Stimulated activated naive CD8-positive, alpha-beta T cell treated with anti-CD3 and anti-CD28 coated beads, Interleukin-15, amount 100 ng/mL, for 72 hours (primary cell): Measurements from ENCODE around the gene EXOSC5.

Experiments used
- ATAC-seq: fragments of 150-1000 bp; cut with Tn5 transposase; 2 replicates; pipeline ENCODE4 v1.10.0; 2021; ENCODE audit warnings: mild to moderate bottlenecking, moderate library complexity
- DNase-seq, 2 donors: peaks; one replicate each; pipeline ENCODE4 v3.0.0; 2021 to 2022
- H3K27ac Mint-ChIP-seq, 2 donors: one replicate each; pipeline ENCODE4 v1.8.0; 2022; ENCODE audit warnings: mild to moderate bottlenecking in 2 of 2, mixed read lengths in 2 of 2, moderate library complexity in 2 of 2
- H3K27me3 Mint-ChIP-seq: one replicate; pipeline ENCODE4 v1.8.0; 2022; ENCODE audit warnings: mixed read lengths
- H3K4me1 Mint-ChIP-seq: one replicate; pipeline ENCODE4 v1.8.0; 2022; ENCODE audit warnings: mild to moderate bottlenecking, mixed read lengths
- H3K4me3 Mint-ChIP-seq, 2 donors: one replicate each; pipeline ENCODE4 v1.8.0; 2022; ENCODE audit warnings: mild to moderate bottlenecking in 2 of 2, mixed read lengths in 2 of 2, moderate library complexity in 1 of 2
- H3K9me3 Mint-ChIP-seq, 2 donors: one replicate each; pipeline ENCODE4 v1.8.0; 2022; ENCODE audit warnings: mixed read lengths in 2 of 2

The EXOSC5 gene

DNA sequence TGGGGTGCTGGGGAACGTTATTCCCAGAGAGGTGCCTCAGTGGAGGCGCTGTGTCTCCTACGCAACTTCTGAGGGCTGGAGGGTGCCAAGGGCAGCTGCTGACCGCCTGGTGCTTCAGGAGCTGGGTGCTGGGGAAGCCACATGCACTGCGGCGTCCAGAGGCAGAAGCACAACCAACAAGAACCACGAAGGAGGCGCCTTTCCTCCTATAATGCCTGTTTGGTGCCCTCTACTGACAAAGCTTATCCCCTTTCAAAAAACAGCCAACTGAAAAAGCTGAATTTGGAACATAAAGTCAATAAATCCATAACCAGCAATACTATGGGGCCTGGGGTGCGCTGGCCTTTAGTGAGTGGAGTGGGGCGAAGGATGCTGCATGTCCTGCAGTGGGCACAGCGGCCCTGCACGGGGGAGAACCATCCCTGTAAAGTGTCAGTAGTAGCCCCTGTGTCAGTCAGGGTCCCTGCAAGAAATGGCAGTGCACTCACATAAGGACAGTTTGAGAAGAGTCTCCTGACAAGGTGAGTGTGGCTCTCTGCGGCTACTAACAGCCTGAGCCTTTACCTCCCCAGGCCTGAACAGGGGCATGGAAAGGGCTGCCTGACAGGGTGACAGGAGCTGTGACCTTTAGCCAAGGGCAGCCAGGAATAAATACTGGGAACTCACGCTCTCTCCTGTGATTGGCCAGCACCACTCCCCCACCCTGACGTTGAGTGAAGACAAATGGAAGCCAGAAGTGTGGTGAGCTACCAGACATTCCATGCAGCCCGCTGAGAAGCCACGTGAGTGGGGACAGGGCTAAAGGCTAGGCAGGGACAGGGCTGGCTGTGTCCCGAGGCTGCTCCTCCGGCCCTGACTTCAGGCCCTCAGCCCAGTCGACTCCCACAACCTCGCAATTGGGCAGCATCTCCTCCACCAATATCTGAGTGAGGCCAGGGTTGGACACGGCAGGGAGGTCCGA is 34.5 kb upstream of the EXOSC5 start:
- no peak for ATAC-seq
- H3K27ac Mint-ChIP-seq: peak overlapping the region in 1 of 2 donors; percentile 13

GRCh38 chr19:41430922-41431321 is 33.8 kb upstream of the EXOSC5 start:
- Mint-ChIP-seq H3K27ac (no peak overlapping the region), H3K4me1 (peaks cover 37% of the 10 kb centered on the region), H3K4me3 (no peak overlapping the region), H3K27me3 (no peaks in the 10 kb centered on the region), H3K9me3 (no peaks in the 10 kb centered on the region)
- no peak for ATAC-seq
- no peak for DNase-seq

More for the DNA sequence above, 34.5 kb upstream of the EXOSC5 start:
- Mint-ChIP-seq H3K27me3 (no peaks in the 10 kb centered on the region), H3K4me3 (no peak overlapping the region), H3K9me3 (no peaks in the 10 kb centered on the region), H3K4me1 (peaks cover 32% of the 10 kb centered on the region)
- no peak for DNase-seq

DNA sequence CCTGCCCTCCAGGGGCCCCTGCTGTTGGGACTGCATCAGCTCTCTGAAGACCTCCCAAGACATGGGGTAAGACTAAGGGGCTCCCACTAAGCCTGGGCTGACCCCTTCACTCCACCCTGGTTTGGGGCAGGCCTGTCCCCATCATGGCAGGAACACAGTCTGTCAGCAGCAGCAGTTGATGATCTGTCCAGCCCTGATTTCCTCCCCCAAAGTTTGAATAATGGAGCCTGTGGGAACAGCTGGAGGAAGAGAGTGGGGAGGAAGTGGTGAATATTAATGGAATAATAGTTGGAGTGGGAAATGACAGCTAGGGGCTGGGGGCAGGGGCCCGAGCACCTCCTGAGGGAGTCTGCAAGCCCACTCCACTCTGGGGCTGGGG is 31.3 kb upstream of the EXOSC5 start:
- H3K4me1 Mint-ChIP-seq: peaks cover 37% of the 10 kb centered on the region
- DNase-seq (no peak), ATAC-seq (no peak)
- H3K27me3 Mint-ChIP-seq: no peaks in the 10 kb centered on the region
- no peaks in the 10 kb centered on the region for H3K9me3 Mint-ChIP-seq
- H3K27ac Mint-ChIP-seq: peak overlapping the region; percentile 1 to 88
- H3K4me3 Mint-ChIP-seq: peak overlapping the region; percentile 27 to 45

- DNase-seq (peak in 1 of 2 donors; percentile 32), ATAC-seq (peak; percentile 47)
- peak overlapping the region; percentile 76 to 83 for H3K4me3 Mint-ChIP-seq
- peaks cover 37% of the 10 kb centered on the region for H3K4me1 Mint-ChIP-seq
- no peaks in the 10 kb centered on the region for H3K27me3 Mint-ChIP-seq
- peak overlapping the region; percentile 88 to 98 for H3K27ac Mint-ChIP-seq
- H3K9me3 Mint-ChIP-seq: no peaks in the 10 kb centered on the region
Measured at GRCh38 chr19:41427647-41428480, 30.7 kb upstream of the EXOSC5 start.

- H3K4me1 Mint-ChIP-seq: peaks cover 37% of the 10 kb centered on the region
- H3K27me3 Mint-ChIP-seq: no peaks in the 10 kb centered on the region
- ATAC-seq: peak; percentile 75
- H3K4me3 Mint-ChIP-seq: peak within 1 kb of the TSS; percentile 76 to 83
- DNase-seq: peak; percentile 21 to 38
- H3K27ac Mint-ChIP-seq: peak within 1 kb of the TSS; percentile 79 to 98
- H3K9me3 Mint-ChIP-seq: no peaks in the 10 kb centered on the region
Measured at GRCh38 chr19:41426952-41427646, 29.9 kb upstream of the EXOSC5 start, which contains the start of gene B3GNT8. B3GNT8 (minus strand) TSS chr19:41427374; CDS start chr19:41426778, 596 bp downstream.

DNA sequence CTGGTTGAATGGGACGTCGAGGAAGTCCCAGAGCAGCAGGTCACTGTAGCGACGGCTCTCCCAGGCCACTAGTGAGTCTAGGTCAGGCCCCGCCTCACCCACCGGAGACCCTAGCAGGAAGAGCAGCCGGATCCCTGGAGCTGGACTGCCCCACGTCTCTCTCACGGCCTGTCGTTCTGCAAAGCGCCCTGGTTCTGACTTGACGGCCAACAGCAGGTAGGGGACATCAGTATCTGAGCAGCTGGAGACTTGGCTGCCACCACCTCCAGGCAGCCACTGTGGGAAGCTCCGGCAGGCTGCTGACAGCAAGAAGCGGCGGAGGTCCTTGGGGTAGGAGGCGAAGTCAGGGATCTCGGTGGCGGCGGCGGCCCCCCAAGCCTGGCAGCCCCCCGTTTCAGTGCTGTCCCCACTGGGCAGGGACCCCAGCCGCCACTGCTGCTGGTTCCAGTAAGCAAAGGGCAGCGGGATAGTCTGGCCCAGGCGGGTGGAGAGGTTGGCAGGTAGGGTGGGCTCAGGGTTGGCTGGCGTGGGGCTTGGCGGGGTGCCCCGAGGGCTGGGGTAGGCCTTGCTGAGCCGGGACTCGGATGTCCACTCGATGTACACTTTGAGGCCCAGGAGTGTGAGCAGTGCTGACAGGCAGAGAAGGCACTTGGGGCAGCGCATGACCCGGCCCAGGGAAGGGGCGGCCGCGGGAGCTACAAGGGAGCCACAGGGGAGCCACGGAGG is 29.1 kb upstream of the EXOSC5 start:
- peak; percentile 4 for ATAC-seq
- H3K9me3 Mint-ChIP-seq: no peaks in the 10 kb centered on the region
- peak overlapping the region in 1 of 2 donors; percentile 98 for H3K27ac Mint-ChIP-seq
- peak overlapping the region; percentile 32 to 83 for H3K4me3 Mint-ChIP-seq
- H3K4me1 Mint-ChIP-seq: peaks cover 34% of the 10 kb centered on the region
- H3K27me3 Mint-ChIP-seq: no peaks in the 10 kb centered on the region
- DNase-seq: no peak

DNA sequence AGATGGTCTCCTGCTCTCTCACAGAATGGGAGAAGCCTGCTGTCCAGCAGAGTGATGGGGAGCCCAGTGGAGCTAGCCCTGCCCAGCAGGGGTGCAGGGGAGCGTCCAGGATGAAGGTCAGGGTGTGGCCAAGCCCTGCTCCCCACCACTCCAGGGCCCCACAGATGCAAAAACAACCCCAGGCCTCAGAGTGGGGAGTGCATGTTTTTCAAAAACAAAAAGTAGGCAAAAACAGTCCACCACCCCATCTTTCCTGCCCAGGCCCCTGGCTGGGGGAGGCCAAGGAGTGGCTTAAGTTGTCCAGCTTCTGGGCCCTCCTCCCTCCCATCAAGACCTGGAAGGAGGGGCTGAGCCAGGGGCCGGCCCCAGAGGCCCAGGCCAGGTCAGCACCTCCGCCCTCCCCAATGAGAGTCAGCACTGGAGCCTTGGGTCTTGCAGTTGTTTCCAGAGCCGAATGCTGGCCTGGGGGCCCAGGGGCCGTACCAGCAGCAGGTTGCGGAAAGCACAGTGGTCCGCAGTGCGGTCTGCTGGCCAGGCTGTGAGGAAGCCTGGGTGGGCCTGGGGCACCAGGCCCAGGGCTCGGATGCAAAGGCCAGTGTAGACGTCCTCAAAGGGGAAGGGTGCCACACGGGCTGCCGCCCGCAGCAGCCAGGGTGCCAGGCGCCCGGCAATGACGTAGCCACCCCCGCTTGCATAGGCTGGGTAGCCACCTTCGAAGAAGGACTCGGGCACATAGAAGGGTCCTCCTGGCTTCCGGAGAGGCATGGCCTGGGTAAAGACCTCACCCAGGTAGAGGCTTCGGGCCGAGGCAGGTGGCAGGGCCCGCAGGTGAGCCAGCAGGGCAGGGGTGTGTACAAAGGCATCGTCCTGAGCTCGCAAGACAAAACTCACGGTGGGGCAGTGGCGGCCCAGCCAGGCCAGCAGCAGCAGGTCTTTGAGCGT is 28.3 kb upstream of the EXOSC5 start:
- H3K4me3 Mint-ChIP-seq: no peak overlapping the region

DNA sequence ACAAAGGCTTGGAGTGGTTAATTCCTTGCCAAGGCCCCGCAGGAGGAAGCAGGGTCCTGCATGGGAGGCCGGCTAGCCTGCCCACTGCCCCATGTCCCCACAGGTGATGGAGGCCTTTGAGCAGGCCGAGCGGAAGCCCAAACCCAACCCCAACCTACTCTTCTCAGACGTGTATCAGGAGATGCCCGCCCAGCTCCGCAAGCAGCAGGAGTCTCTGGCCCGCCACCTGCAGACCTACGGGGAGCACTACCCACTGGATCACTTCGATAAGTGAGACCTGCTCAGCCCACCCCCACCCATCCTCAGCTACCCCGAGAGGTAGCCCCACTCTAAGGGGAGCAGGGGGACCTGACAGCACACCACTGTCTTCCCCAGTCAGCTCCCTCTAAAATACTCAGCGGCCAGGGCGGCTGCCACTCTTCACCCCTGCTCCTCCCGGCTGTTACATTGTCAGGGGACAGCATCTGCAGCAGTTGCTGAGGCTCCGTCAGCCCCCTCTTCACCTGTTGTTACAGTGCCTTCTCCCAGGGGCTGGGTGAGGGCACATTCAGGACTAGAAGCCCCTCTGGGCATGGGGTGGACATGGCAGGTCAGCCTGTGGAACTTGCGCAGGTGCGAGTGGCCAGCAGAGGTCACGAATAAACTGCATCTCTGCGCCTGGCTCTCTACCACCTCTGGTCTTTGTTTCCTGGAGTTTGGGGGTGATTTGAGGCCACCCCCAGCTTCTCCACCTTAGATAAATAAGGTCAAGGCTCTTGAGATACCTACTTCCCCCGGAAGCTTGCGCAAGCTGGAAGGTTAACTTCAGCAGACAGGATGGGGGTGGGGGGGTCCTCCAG is 27.4 kb upstream of the EXOSC5 start:
- Mint-ChIP-seq H3K27ac (no peak overlapping the region), H3K27me3 (no peaks in the 10 kb centered on the region), H3K9me3 (no peaks in the 10 kb centered on the region), H3K4me1 (peaks cover 32% of the 10 kb centered on the region), H3K4me3 (no peak overlapping the region)
- DNase-seq (no peak), ATAC-seq (no peak)

More for the DNA sequence above, 28.3 kb upstream of the EXOSC5 start:
- ATAC-seq: no peak
- Mint-ChIP-seq H3K4me1 (peaks cover 32% of the 10 kb centered on the region), H3K27me3 (no peaks in the 10 kb centered on the region), H3K27ac (no peak overlapping the region), H3K9me3 (no peaks in the 10 kb centered on the region)
- no peak for DNase-seq

- ATAC-seq (no peak), DNase-seq (no peak)
- H3K27me3 Mint-ChIP-seq: no peaks in the 10 kb centered on the region
- H3K27ac Mint-ChIP-seq: no peak overlapping the region
- H3K9me3 Mint-ChIP-seq: no peaks in the 10 kb centered on the region
- no peak overlapping the region for H3K4me3 Mint-ChIP-seq
- H3K4me1 Mint-ChIP-seq: peaks cover 18% of the 10 kb centered on the region
Measured at GRCh38 chr19:41422955-41423354, 25.8 kb upstream of the EXOSC5 start.

- H3K27ac Mint-ChIP-seq: no peak overlapping the region
- no peaks in the 10 kb centered on the region for H3K9me3 Mint-ChIP-seq
- no peak for DNase-seq
- no peak overlapping the region for H3K4me3 Mint-ChIP-seq
- ATAC-seq: no peak
- no peaks in the 10 kb centered on the region for H3K27me3 Mint-ChIP-seq
- H3K4me1 Mint-ChIP-seq: peaks cover 13% of the 10 kb centered on the region
Measured at GRCh38 chr19:41422456-41422855, 25.3 kb upstream of the EXOSC5 start.

- Mint-ChIP-seq H3K4me3 (no peak overlapping the region), H3K9me3 (no peaks in the 10 kb centered on the region), H3K4me1 (peaks cover 8% of the 10 kb centered on the region), H3K27me3 (no peaks in the 10 kb centered on the region), H3K27ac (no peak overlapping the region)
- no peak for ATAC-seq
- no peak for DNase-seq
Measured at GRCh38 chr19:41421973-41422372, 24.8 kb upstream of the EXOSC5 start.

DNA sequence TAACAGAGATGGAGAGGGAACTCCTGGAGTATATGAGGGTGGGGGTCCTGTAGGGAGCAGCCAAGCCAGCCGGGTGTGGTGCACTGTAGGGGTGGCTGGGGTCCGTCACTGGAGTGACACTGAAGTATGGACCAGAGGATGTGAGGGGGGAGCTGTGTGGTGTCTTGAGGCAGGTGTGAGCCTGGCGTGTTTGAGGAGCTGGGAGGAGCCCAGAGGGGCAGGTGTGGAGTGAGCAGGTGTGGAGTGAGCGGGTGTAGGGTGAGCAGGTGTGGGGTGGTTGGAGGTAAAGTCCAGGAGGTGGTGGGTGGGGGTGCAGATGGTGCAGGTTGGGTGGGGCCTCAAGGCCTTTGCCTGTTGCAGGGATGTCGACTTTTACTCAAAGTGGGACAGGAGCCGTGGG is 24.2 kb upstream of the EXOSC5 start:
- ATAC-seq (no peak), DNase-seq (no peak)
- Mint-ChIP-seq H3K27me3 (no peaks in the 10 kb centered on the region), H3K4me1 (peaks cover 1% of the 10 kb centered on the region), H3K9me3 (no peaks in the 10 kb centered on the region), H3K27ac (no peak overlapping the region), H3K4me3 (no peak overlapping the region)
